ENCODE results near the gene SOX4. TPM values are rescaled to one million over a fixed set of nuclear protein-coding genes. Genes with fewer than 3 reads are reported as not detected.

SOX4 gene
- polyA plus RNA-seq, 1 donor (not counting 4 experiments of a cell fraction or from before 2014, with no cell fraction given): 16.3 TPM

GRCh38 chr6:21601339-21601923, 7.9 kb downstream of the SOX4 start:
- FAIRE-seq: no peak
- Histone ChIP-seq H4K20me1 (ENCODE audit: control insufficient read depth, extremely low read depth, insufficient read depth, low read length) (no peaks in the 10 kb centered on the region), H3K9me1 (ENCODE audit: control insufficient read depth, extremely low read depth, insufficient read depth, low read length) (no peaks in the 10 kb centered on the region), H3K27me3 (ENCODE audit: control insufficient read depth, extremely low read depth, insufficient read depth, low read length) (no peaks in the 10 kb centered on the region), H3K36me3 (ENCODE audit: control insufficient read depth in 2 of 2, extremely low read depth in 1 of 2, insufficient read depth in 2 of 2, low read length in 2 of 2) (peaks cover 0 to 2% of the 10 kb centered on the region in 2 experiments), H3K4me2 (ENCODE audit: control insufficient read depth, extremely low read depth, insufficient read depth, low read depth, low read length) (no peak overlapping the region), H3K4me1 (ENCODE audit: control insufficient read depth, extremely low read depth, insufficient read depth, low read length) (peaks cover 11% of the 10 kb centered on the region), H3K27ac (ENCODE audit: control insufficient read depth, insufficient read depth, low read length) (no peak overlapping the region), H2AFZ (ENCODE audit: control insufficient read depth, low read length) (no peak overlapping the region), H3K79me2 (ENCODE audit: control insufficient read depth, insufficient read depth, low read length) (peaks cover 24% of the 10 kb centered on the region), H3K4me3 (ENCODE audit: control insufficient read depth in 2 of 3, extremely low read depth in 1 of 3, insufficient read depth in 2 of 3, low read depth in 1 of 3, low read length in 3 of 3) (no peak overlapping the region), H3K9ac (ENCODE audit: control insufficient read depth, extremely low read depth, insufficient read depth, low read length) (no peak overlapping the region), H3K9me3 (ENCODE audit: control insufficient read depth, low read depth, low read length) (no peaks in the 10 kb centered on the region)
- TF ChIP-seq, protein P1, sequence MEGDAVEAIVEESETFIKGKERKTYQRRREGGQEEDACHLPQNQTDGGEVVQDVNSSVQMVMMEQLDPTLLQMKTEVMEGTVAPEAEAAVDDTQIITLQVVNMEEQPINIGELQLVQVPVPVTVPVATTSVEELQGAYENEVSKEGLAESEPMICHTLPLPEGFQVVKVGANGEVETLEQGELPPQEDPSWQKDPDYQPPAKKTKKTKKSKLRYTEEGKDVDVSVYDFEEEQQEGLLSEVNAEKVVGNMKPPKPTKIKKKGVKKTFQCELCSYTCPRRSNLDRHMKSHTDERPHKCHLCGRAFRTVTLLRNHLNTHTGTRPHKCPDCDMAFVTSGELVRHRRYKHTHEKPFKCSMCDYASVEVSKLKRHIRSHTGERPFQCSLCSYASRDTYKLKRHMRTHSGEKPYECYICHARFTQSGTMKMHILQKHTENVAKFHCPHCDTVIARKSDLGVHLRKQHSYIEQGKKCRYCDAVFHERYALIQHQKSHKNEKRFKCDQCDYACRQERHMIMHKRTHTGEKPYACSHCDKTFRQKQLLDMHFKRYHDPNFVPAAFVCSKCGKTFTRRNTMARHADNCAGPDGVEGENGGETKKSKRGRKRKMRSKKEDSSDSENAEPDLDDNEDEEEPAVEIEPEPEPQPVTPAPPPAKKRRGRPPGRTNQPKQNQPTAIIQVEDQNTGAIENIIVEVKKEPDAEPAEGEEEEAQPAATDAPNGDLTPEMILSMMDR (optimal IDR thresholded peaks at IDR 0.05 in 1 of 3, IDR thresholded peaks at IDR 0.05 in 1 of 3, conservative IDR thresholded peaks at IDR 0.05 in 1 of 3; ENCODE audit: extremely low read depth in 1 of 3, insufficient read depth in 2 of 3, low read length in 3 of 3): no peak
- no peak for TF ChIP-seq EZH2 (IDR thresholded peaks at IDR 0.05; ENCODE audit: low read length)
- no peak for DNase-seq (ENCODE audit: low read depth, low spot score)
- dilution Hi-C loops (cut with MboI; ENCODE audit: extremely low pct_ligation_motif_present, low sequenced_read_pairs): no loop called here

DNA sequence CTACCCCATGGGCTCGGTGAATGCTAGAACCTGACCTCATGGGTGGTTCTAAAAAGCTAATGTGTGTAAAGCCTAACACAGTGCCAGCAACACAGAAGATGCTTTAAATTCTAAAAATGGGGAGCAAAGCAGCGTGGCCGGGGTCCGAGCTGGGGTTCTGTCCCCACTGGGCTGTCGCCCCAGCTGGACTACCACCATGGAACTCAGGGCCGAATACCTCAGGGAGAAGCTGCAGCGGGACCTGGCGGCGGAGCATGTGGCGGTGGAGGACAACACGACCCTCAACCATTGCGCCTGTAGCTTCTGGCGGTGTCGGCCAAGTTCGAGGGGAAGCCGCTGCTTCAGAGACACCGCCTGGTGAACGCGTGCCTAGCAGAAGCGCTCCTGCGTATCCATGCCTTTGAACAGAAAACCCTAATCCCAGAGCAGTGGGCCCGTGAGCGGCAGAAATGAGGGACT, 8.4 kb downstream of the SOX4 start:
- Histone ChIP-seq H3K4me3 (ENCODE audit: control insufficient read depth in 2 of 3, extremely low read depth in 1 of 3, insufficient read depth in 2 of 3, low read depth in 1 of 3, low read length in 3 of 3) (no peak overlapping the region), H3K27me3 (ENCODE audit: control insufficient read depth, extremely low read depth, insufficient read depth, low read length) (no peaks in the 10 kb centered on the region), H3K4me2 (ENCODE audit: control insufficient read depth, extremely low read depth, insufficient read depth, low read depth, low read length) (no peak overlapping the region), H3K79me2 (ENCODE audit: control insufficient read depth, insufficient read depth, low read length) (peaks cover 18% of the 10 kb centered on the region), H3K36me3 (ENCODE audit: control insufficient read depth in 2 of 2, extremely low read depth in 1 of 2, insufficient read depth in 2 of 2, low read length in 2 of 2) (peaks cover 0 to 2% of the 10 kb centered on the region in 2 experiments), H3K4me1 (ENCODE audit: control insufficient read depth, extremely low read depth, insufficient read depth, low read length) (peaks cover 11% of the 10 kb centered on the region), H3K9ac (ENCODE audit: control insufficient read depth, extremely low read depth, insufficient read depth, low read length) (no peak overlapping the region), H2AFZ (ENCODE audit: control insufficient read depth, low read length) (no peak overlapping the region), H3K9me3 (ENCODE audit: control insufficient read depth, low read depth, low read length) (no peaks in the 10 kb centered on the region), H3K9me1 (ENCODE audit: control insufficient read depth, extremely low read depth, insufficient read depth, low read length) (no peaks in the 10 kb centered on the region), H4K20me1 (ENCODE audit: control insufficient read depth, extremely low read depth, insufficient read depth, low read length) (no peaks in the 10 kb centered on the region), H3K27ac (ENCODE audit: control insufficient read depth, insufficient read depth, low read length) (no peak overlapping the region)
- TF ChIP-seq EZH2 (IDR thresholded peaks at IDR 0.05; ENCODE audit: low read length): no peak
- TF ChIP-seq, protein P1 (optimal IDR thresholded peaks at IDR 0.05 in 1 of 3, IDR thresholded peaks at IDR 0.05 in 1 of 3, conservative IDR thresholded peaks at IDR 0.05 in 1 of 3; ENCODE audit: extremely low read depth in 1 of 3, insufficient read depth in 2 of 3, low read length in 3 of 3): no peak
- dilution Hi-C loops (cut with MboI; ENCODE audit: extremely low pct_ligation_motif_present, low sequenced_read_pairs): no loop called here
- DNase-seq (ENCODE audit: low read depth, low spot score) (no peak), FAIRE-seq (no peak)
